Karpas-422 (cell line): ENCODE data around the gene CCN6. TPM values are rescaled to one million over a fixed set of nuclear protein-coding genes. Genes with fewer than 3 reads are reported as not detected.

Experiments used
- DNase-seq: peaks from one replicate; pipeline ENCODE4 v3.0.0-alpha.2; 2015
- H2AFZ ChIP-seq: fragments of 200-600 bp; sonication (generic); 2 replicates; pipeline ENCODE4 v1.6.1; 2014; ENCODE audit warnings: antibody characterized with exemption, low read length, mixed read lengths
- H3K27ac ChIP-seq: fragments of 200-600 bp; sonication (generic); 2 replicates; pipeline ENCODE4 v1.5.1; 2014; ENCODE audit warnings: mild to moderate bottlenecking, low read length, moderate library complexity
- H3K27me3 ChIP-seq: fragments of 200-600 bp; sonication (generic); 2 replicates; pipeline ENCODE4 v1.6.1; 2014; ENCODE audit warnings: low read length, mixed read lengths
- H3K36me3 ChIP-seq: fragments of 200-600 bp; sonication (generic); 2 replicates; pipeline ENCODE4 v1.6.1; 2014; ENCODE audit warnings: low read length, mixed read lengths; ENCODE audit not compliant: insufficient read depth
- H3K4me1 ChIP-seq: fragments of 200-600 bp; sonication (generic); 2 replicates; pipeline ENCODE4 v1.6.1; 2014; ENCODE audit warnings: mild to moderate bottlenecking, low read length, mixed read lengths
- H3K4me2 ChIP-seq: fragments of 200-600 bp; sonication (generic); 2 replicates; pipeline ENCODE4 v1.6.1; 2014; ENCODE audit warnings: low read length, low read depth, mild to moderate bottlenecking; ENCODE audit not compliant: poor library complexity, severe bottlenecking
- H3K4me3 ChIP-seq: fragments of 200-600 bp; sonication (generic); 2 replicates; pipeline ENCODE4 v1.5.1; 2014; ENCODE audit warnings: mild to moderate bottlenecking, antibody characterized with exemption, low read length, mixed read lengths
- H3K79me2 ChIP-seq: fragments of 200-600 bp; sonication (generic); 2 replicates; pipeline ENCODE4 v1.6.1; 2014; ENCODE audit warnings: mild to moderate bottlenecking, low read length, mixed read lengths
- H3K9ac ChIP-seq: fragments of 200-600 bp; sonication (generic); 2 replicates; pipeline ENCODE4 v1.6.0; 2014; ENCODE audit warnings: low read length
- H3K9me2 ChIP-seq: fragments of 200-600 bp; sonication (generic), shearing (Covaris generic); replicated peaks from 2 replicates; pipeline ENCODE4 v1.6.0; 2014; ENCODE audit warnings: mild to moderate bottlenecking, low read length, moderate library complexity; ENCODE audit not compliant: insufficient read depth
- H3K9me3 ChIP-seq: fragments of 300-700, 200-600 bp; sonication (generic); 2 replicates; pipeline ENCODE4 v1.6.1; 2014; ENCODE audit warnings: low read length, mixed read lengths
- H4K20me1 ChIP-seq: fragments of 200-600 bp; sonication (generic); 2 replicates; pipeline ENCODE4 v1.6.1; 2014; ENCODE audit warnings: mild to moderate bottlenecking, antibody characterized with exemption, low read length, low read depth; ENCODE audit not compliant: insufficient read depth
- total RNA-seq: library from RNA; depleted of rRNA; stranded (reverse); fragments of >200 nt; shearing (Covaris generic); gene quantifications from 2 replicates; pipeline ENCODE4 v1.2.3, GENCODE V29; 2014; ENCODE audit warnings: low replicate concordance

The CCN6 gene
- total RNA-seq, 1 experiment from 2014 or later, result not detected

GRCh38 chr6:112066606-112067005 lies 12.7 kb downstream of the CCN6 start:
- Histone ChIP-seq H3K4me1 (peaks cover 8% of the 10 kb centered on the region), H3K4me3 (no peak overlapping the region), H3K27me3 (no peaks in the 10 kb centered on the region), H4K20me1 (no peaks in the 10 kb centered on the region), H3K4me2 (no peak overlapping the region), H3K79me2 (no peaks in the 10 kb centered on the region), H2AFZ (no peak overlapping the region), H3K36me3 (peaks cover 9% of the 10 kb centered on the region; the same call in 1 of the 2 replicates), H3K27ac (no peak overlapping the region), H3K9me2 (no peaks in the 10 kb centered on the region), H3K9me3 (no peaks in the 10 kb centered on the region), H3K9ac (no peak overlapping the region)
- DNase-seq, result no peak

GRCh38 chr6:112081569-112081968 lies 27.7 kb downstream of the CCN6 start:
- Histone ChIP-seq H3K9me3 (no peaks in the 10 kb centered on the region), H3K4me2 (no peak overlapping the region), H2AFZ (no peak overlapping the region), H3K9me2 (no peaks in the 10 kb centered on the region), H3K36me3 (peaks cover 32% of the 10 kb centered on the region), H3K4me3 (no peak overlapping the region), H3K27ac (no peak overlapping the region), H3K9ac (no peak overlapping the region), H4K20me1 (no peaks in the 10 kb centered on the region), H3K27me3 (no peaks in the 10 kb centered on the region), H3K79me2 (peaks cover 14% of the 10 kb centered on the region), H3K4me1 (peaks cover 10% of the 10 kb centered on the region)
- no peak for DNase-seq

GRCh38 chr6:112085286-112086065 lies 31.6 kb downstream of the CCN6 start:
- H3K9ac ChIP-seq, result no peak overlapping the region
- no peak overlapping the region for H3K27ac ChIP-seq
- peak overlapping the region; percentile 76 for H3K4me3 ChIP-seq
- peaks cover 19% of the 10 kb centered on the region for H3K79me2 ChIP-seq
- H3K4me1 ChIP-seq, result peaks cover 18% of the 10 kb centered on the region
- peaks cover 20% of the 10 kb centered on the region for H3K36me3 ChIP-seq
- no peak overlapping the region for H2AFZ ChIP-seq
- no peak for DNase-seq
- no peaks in the 10 kb centered on the region for H3K9me3 ChIP-seq
- no peaks in the 10 kb centered on the region for H3K27me3 ChIP-seq
- H3K4me2 ChIP-seq, result peak overlapping the region; percentile 94
- no peaks in the 10 kb centered on the region for H4K20me1 ChIP-seq
- H3K9me2 ChIP-seq, result no peaks in the 10 kb centered on the region

- Histone ChIP-seq H3K9ac (peak overlapping the region; percentile 72), H3K4me1 (peaks cover 18% of the 10 kb centered on the region), H4K20me1 (no peaks in the 10 kb centered on the region), H3K36me3 (peaks cover 20% of the 10 kb centered on the region), H3K4me2 (peak overlapping the region; percentile 94), H3K9me2 (no peaks in the 10 kb centered on the region), H3K27me3 (no peaks in the 10 kb centered on the region), H3K4me3 (peak overlapping the region; percentile 76), H3K79me2 (peaks cover 19% of the 10 kb centered on the region), H3K27ac (peak overlapping the region; percentile 44; the same call in 1 of the 2 replicates), H3K9me3 (no peaks in the 10 kb centered on the region), H2AFZ (peak overlapping the region; percentile 76)
- DNase-seq, result peak; percentile 56
Observed at GRCh38 chr6:112086744-112087135, 32.8 kb downstream of the CCN6 start.

- Histone ChIP-seq H3K27ac (peak within 1 kb of the TSS; percentile 44; the same call in 1 of the 2 replicates), H3K4me3 (peak within 1 kb of the TSS; percentile 76)
- peak; percentile 98 for DNase-seq
Observed at GRCh38 chr6:112087136-112087911, 33.4 kb downstream of the CCN6 start, which contains the start of the genes FAM229B and TUBE1. Gene FAM229B, plus strand, starts transcription at chr6:112087591. Its CDS starts 11,693 bp downstream, at chr6:112099284. Gene TUBE1, minus strand, starts transcription at chr6:112087482. Its CDS starts 48 bp downstream, at chr6:112087434.

GRCh38 chr6:112087916-112088315 lies 34.0 kb downstream of the CCN6 start:
- Histone ChIP-seq H3K9ac (peak overlapping the region; percentile 72), H3K36me3 (peaks cover 20% of the 10 kb centered on the region), H3K4me2 (peak overlapping the region; percentile 94), H3K79me2 (peaks cover 19% of the 10 kb centered on the region), H3K27me3 (no peaks in the 10 kb centered on the region), H3K9me2 (no peaks in the 10 kb centered on the region), H3K9me3 (no peaks in the 10 kb centered on the region), H4K20me1 (no peaks in the 10 kb centered on the region), H3K27ac (no peak overlapping the region), H3K4me3 (peak overlapping the region; percentile 76), H3K4me1 (peaks cover 18% of the 10 kb centered on the region), H2AFZ (peak overlapping the region; percentile 87)
- DNase-seq, result no peak

More at GRCh38 chr6:112087136-112087911, 33.4 kb downstream of the CCN6 start, which contains the start of the genes FAM229B and TUBE1:
- no peaks in the 10 kb centered on the region for H3K9me3 ChIP-seq
- peak within 1 kb of the TSS; percentile 94 for H3K4me2 ChIP-seq
- peaks cover 19% of the 10 kb centered on the region for H3K79me2 ChIP-seq
- no peaks in the 10 kb centered on the region for H3K9me2 ChIP-seq
- H3K4me1 ChIP-seq, result peaks cover 18% of the 10 kb centered on the region
- H3K36me3 ChIP-seq, result peaks cover 20% of the 10 kb centered on the region
- peak within 1 kb of the TSS; percentile 87 for H2AFZ ChIP-seq
- H3K27me3 ChIP-seq, result no peaks in the 10 kb centered on the region
- no peaks in the 10 kb centered on the region for H4K20me1 ChIP-seq
- H3K9ac ChIP-seq, result peak within 1 kb of the TSS; percentile 72

- no peaks in the 10 kb centered on the region for H3K79me2 ChIP-seq
- H3K4me1 ChIP-seq, result no peaks in the 10 kb centered on the region
- no peaks in the 10 kb centered on the region for H3K9me2 ChIP-seq
- H3K4me3 ChIP-seq, result no peak overlapping the region
- no peaks in the 10 kb centered on the region for H3K36me3 ChIP-seq
- no peak for DNase-seq
- no peak overlapping the region for H3K9ac ChIP-seq
- no peak overlapping the region for H2AFZ ChIP-seq
- no peaks in the 10 kb centered on the region for H4K20me1 ChIP-seq
- H3K9me3 ChIP-seq, result no peaks in the 10 kb centered on the region
- H3K27me3 ChIP-seq, result no peaks in the 10 kb centered on the region; the same call in 1 of the 2 replicates
- no peak overlapping the region for H3K4me2 ChIP-seq
- H3K27ac ChIP-seq, result no peak overlapping the region
Observed at GRCh38 chr6:112096901-112097300, 43.0 kb downstream of the CCN6 start.

- H3K4me2 ChIP-seq, result no peak overlapping the region
- H3K36me3 ChIP-seq, result no peaks in the 10 kb centered on the region
- H4K20me1 ChIP-seq, result no peaks in the 10 kb centered on the region
- H2AFZ ChIP-seq, result no peak overlapping the region
- no peak overlapping the region for H3K27ac ChIP-seq
- no peaks in the 10 kb centered on the region for H3K9me2 ChIP-seq
- H3K9me3 ChIP-seq, result no peaks in the 10 kb centered on the region
- no peaks in the 10 kb centered on the region for H3K4me1 ChIP-seq
- no peaks in the 10 kb centered on the region for H3K79me2 ChIP-seq
- no peak for DNase-seq
- H3K9ac ChIP-seq, result no peak overlapping the region
- no peaks in the 10 kb centered on the region; the same call in 1 of the 2 replicates for H3K27me3 ChIP-seq
- no peak overlapping the region for H3K4me3 ChIP-seq
Observed at GRCh38 chr6:112100561-112100960, 46.7 kb downstream of the CCN6 start.
